ENCODE measurements around the gene THBS4.

THBS4 gene

DNA sequence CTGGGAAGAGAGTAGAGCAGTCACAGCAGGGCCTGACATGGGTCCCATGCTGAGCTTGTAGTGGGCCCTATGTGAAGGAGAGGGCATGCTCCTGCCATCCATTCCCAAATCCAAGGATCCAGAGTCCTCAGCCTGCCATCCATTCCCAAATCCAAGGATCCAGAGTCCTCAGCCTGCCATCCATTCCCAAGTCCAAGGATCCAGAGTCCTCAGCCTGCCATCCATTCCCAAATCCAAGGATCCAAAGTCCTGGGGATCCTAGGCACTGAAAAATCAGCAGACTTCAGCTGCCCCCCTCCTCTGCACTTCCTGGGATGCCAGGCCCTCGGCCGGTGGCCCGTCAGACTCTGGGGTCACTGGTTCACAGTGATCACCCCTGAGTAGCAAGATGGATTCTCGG, 33.6 kb downstream of the THBS4 start:
- H3K79me2 ChIP-seq (ENCODE audit: low read length), result no peaks in the 10 kb centered on the region
- H3K27me3 ChIP-seq (replicated peaks; ENCODE audit: insufficient read depth, low read length), result no peaks in the 10 kb centered on the region
- no peak for DNase-seq
- no peak overlapping the region for H3K27ac ChIP-seq (ENCODE audit: low read length)
- no peak overlapping the region for H3K4me2 ChIP-seq (ENCODE audit: low read depth, low read length)
- no peaks in the 10 kb centered on the region for H3K9me2 ChIP-seq (replicated peaks; ENCODE audit: insufficient read depth, low read length)
- H4K20me1 ChIP-seq (ENCODE audit: insufficient read depth, low read length), result no peaks in the 10 kb centered on the region
- H2AFZ ChIP-seq (ENCODE audit: low read length), result no peak overlapping the region
- no peaks in the 10 kb centered on the region for H3K9me3 ChIP-seq (replicated peaks; ENCODE audit: insufficient read depth, low read length)
- H3K4me1 ChIP-seq (ENCODE audit: low read length), result peaks cover 15% of the 10 kb centered on the region; the same call in 1 of the 2 replicates
- H3K36me3 ChIP-seq (replicated peaks; ENCODE audit: insufficient read depth, low read length), result no peaks in the 10 kb centered on the region
- H3K9ac ChIP-seq (ENCODE audit: low read length), result no peak overlapping the region
- H3K4me3 ChIP-seq (ENCODE audit: low read length), result no peak overlapping the region
- TF ChIP-seq, protein P1, sequence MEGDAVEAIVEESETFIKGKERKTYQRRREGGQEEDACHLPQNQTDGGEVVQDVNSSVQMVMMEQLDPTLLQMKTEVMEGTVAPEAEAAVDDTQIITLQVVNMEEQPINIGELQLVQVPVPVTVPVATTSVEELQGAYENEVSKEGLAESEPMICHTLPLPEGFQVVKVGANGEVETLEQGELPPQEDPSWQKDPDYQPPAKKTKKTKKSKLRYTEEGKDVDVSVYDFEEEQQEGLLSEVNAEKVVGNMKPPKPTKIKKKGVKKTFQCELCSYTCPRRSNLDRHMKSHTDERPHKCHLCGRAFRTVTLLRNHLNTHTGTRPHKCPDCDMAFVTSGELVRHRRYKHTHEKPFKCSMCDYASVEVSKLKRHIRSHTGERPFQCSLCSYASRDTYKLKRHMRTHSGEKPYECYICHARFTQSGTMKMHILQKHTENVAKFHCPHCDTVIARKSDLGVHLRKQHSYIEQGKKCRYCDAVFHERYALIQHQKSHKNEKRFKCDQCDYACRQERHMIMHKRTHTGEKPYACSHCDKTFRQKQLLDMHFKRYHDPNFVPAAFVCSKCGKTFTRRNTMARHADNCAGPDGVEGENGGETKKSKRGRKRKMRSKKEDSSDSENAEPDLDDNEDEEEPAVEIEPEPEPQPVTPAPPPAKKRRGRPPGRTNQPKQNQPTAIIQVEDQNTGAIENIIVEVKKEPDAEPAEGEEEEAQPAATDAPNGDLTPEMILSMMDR (IDR thresholded peaks at IDR 0.05; ENCODE audit: low read length), result no peak
- TF ChIP-seq EZH2phosphoT487 (IDR thresholded peaks at IDR 0.05; ENCODE audit: low read length) (no peak), EZH2 (optimal IDR thresholded peaks at IDR 0.05; ENCODE audit: low read depth, low read length) (no peak)
- 0 out of 2 replicates have a peak, but pooled peaks cover 2% of the 10 kb centered on the region for H3F3A ChIP-seq (ENCODE audit: insufficient read depth, low read length)

GRCh38 chr5:80069251-80069800, 34.2 kb downstream of the THBS4 start:
- no peak for DNase-seq
- Histone ChIP-seq H3K4me3 (ENCODE audit: low read length) (no peak overlapping the region), H3K36me3 (replicated peaks; ENCODE audit: insufficient read depth, low read length) (no peaks in the 10 kb centered on the region), H3K27me3 (replicated peaks; ENCODE audit: insufficient read depth, low read length) (no peaks in the 10 kb centered on the region), H3F3A (ENCODE audit: insufficient read depth, low read length) (0 out of 2 replicates have a peak, but pooled peaks cover 2% of the 10 kb centered on the region), H3K79me2 (ENCODE audit: low read length) (no peaks in the 10 kb centered on the region), H3K4me1 (ENCODE audit: low read length) (peaks cover 15% of the 10 kb centered on the region; the same call in 1 of the 2 replicates), H4K20me1 (ENCODE audit: insufficient read depth, low read length) (no peaks in the 10 kb centered on the region), H3K9ac (ENCODE audit: low read length) (no peak overlapping the region), H3K9me2 (replicated peaks; ENCODE audit: insufficient read depth, low read length) (no peaks in the 10 kb centered on the region), H2AFZ (ENCODE audit: low read length) (no peak overlapping the region), H3K27ac (ENCODE audit: low read length) (no peak overlapping the region), H3K4me2 (ENCODE audit: low read depth, low read length) (peak overlapping the region; percentile 36; the same call in 1 of the 2 replicates), H3K9me3 (replicated peaks; ENCODE audit: insufficient read depth, low read length) (no peaks in the 10 kb centered on the region)
- TF ChIP-seq, protein P1 (IDR thresholded peaks at IDR 0.05; ENCODE audit: low read length), result no peak
- TF ChIP-seq EZH2 (optimal IDR thresholded peaks at IDR 0.05; ENCODE audit: low read depth, low read length) (no peak), EZH2phosphoT487 (IDR thresholded peaks at IDR 0.05; ENCODE audit: low read length) (no peak)

- no peaks in the 10 kb centered on the region for H3K36me3 ChIP-seq (replicated peaks; ENCODE audit: insufficient read depth, low read length)
- DNase-seq, result no peak
- no peaks in the 10 kb centered on the region for H3K27me3 ChIP-seq (replicated peaks; ENCODE audit: insufficient read depth, low read length)
- no peak for TF ChIP-seq EZH2phosphoT487 (IDR thresholded peaks at IDR 0.05; ENCODE audit: low read length)
- H3K4me1 ChIP-seq (ENCODE audit: low read length), result peaks cover 15% of the 10 kb centered on the region; the same call in 1 of the 2 replicates
- no peaks in the 10 kb centered on the region for H4K20me1 ChIP-seq (ENCODE audit: insufficient read depth, low read length)
- H3K4me3 ChIP-seq (ENCODE audit: low read length), result no peak overlapping the region
- H2AFZ ChIP-seq (ENCODE audit: low read length), result peak overlapping the region; percentile 33; the same call in 1 of the 2 replicates
- 0 out of 2 replicates have a peak, but pooled peaks cover 2% of the 10 kb centered on the region for H3F3A ChIP-seq (ENCODE audit: insufficient read depth, low read length)
- peak overlapping the region; percentile 36; the same call in 1 of the 2 replicates for H3K4me2 ChIP-seq (ENCODE audit: low read depth, low read length)
- no peaks in the 10 kb centered on the region for H3K9me3 ChIP-seq (replicated peaks; ENCODE audit: insufficient read depth, low read length)
- no peaks in the 10 kb centered on the region for H3K9me2 ChIP-seq (replicated peaks; ENCODE audit: insufficient read depth, low read length)
- no peaks in the 10 kb centered on the region for H3K79me2 ChIP-seq (ENCODE audit: low read length)
- H3K9ac ChIP-seq (ENCODE audit: low read length), result no peak overlapping the region
- H3K27ac ChIP-seq (ENCODE audit: low read length), result peak overlapping the region; percentile 9; the same call in 1 of the 2 replicates
Measured at GRCh38 chr5:80069918-80070318, 34.8 kb downstream of the THBS4 start.
